H1 (cell line): ENCODE results near the gene CDK5RAP3.

Source experiments
- CEBPB ChIP-seq: IDR thresholded peaks from 2 replicates; pipeline ENCODE4 v1.6.1; 2012; ENCODE audit warnings: low read depth, low read length
- CTCF ChIP-seq, 3 experiments: IDR thresholded peaks; 1 replicate in 2 of 3; 2 replicates in 1 of 3; pipeline versions ENCODE4 v1.5.1 to v1.6.1; 2011; ENCODE audit warnings: low read length in 3 of 3, mild to moderate bottlenecking in 3 of 3, inconsistent platforms in 2 of 3, low read depth in 1 of 3, moderate library complexity in 1 of 3; ENCODE audit not compliant: insufficient read depth in 1 of 3; ENCODE audit errors: control extremely low read depth in 1 of 3
- EZH2 ChIP-seq: fragments of 200-600 bp; sonication (generic); IDR thresholded peaks from 2 replicates; pipeline ENCODE4 v1.7.1; 2012; ENCODE audit warnings: low read depth, mild to moderate bottlenecking, moderate library complexity, low read length, inconsistent platforms; ENCODE audit not compliant: severe bottlenecking
- POLR2A ChIP-seq, 2 experiments: IDR thresholded peaks; 1 replicate in 1 of 2; 2 replicates in 1 of 2; pipeline ENCODE4 v1.6.1; 2011; ENCODE audit warnings: low read depth in 2 of 2, low read length in 2 of 2, mild to moderate bottlenecking in 2 of 2; ENCODE audit errors: control extremely low read depth in 1 of 2
- RAD21 ChIP-seq, 2 experiments: IDR thresholded peaks in 1 of 2; conservative IDR thresholded peaks in 1 of 2; 2 replicates each; pipeline ENCODE4 v1.6.1; 2011; ENCODE audit warnings: low read depth in 2 of 2, low read length in 2 of 2, improper control_type of control experiment in 1 of 2, inconsistent platforms in 1 of 2, mild to moderate bottlenecking in 1 of 2, moderate library complexity in 1 of 2
- RFX5 ChIP-seq: IDR thresholded peaks from 2 replicates; pipeline ENCODE4 v1.6.1; 2011; ENCODE audit warnings: low read depth, low read length, improper control_type of control experiment, borderline replicate concordance
- RNF2 ChIP-seq: fragments of 200-900, 300-1000 bp; sonication (generic); IDR thresholded peaks from 2 replicates; pipeline ENCODE4 v1.7.1; 2016; ENCODE audit warnings: borderline replicate concordance, low read depth, mild to moderate bottlenecking, antibody characterized with exemption, low read length; ENCODE audit not compliant: poor library complexity, severe bottlenecking; ENCODE audit errors: missing control alignments
- RXRA ChIP-seq: IDR thresholded peaks from 2 replicates; pipeline ENCODE4 v1.6.1; 2011; ENCODE audit warnings: low read depth, mild to moderate bottlenecking, low read length, moderate library complexity; ENCODE audit not compliant: insufficient read depth

GRCh38 chr17:47931848-47932247 is 39.1 kb upstream of the CDK5RAP3 start:
- no peak for TF ChIP-seq POLR2A (IDR thresholded peaks at IDR 0.05; ENCODE audit: control extremely low read depth in 1 of 2, low read depth in 2 of 2, low read length in 2 of 2)
- TF ChIP-seq CEBPB, result no peak
- TF ChIP-seq RAD21 (IDR thresholded peaks at IDR 0.05 in 1 of 2, conservative IDR thresholded peaks at IDR 0.05 in 1 of 2; ENCODE audit: low read depth in 2 of 2, low read length in 2 of 2), result no peak
- no peak for TF ChIP-seq RNF2
- TF ChIP-seq RFX5, result no peak
- TF ChIP-seq CTCF (IDR thresholded peaks at IDR 0.05; ENCODE audit: control extremely low read depth in 1 of 3, insufficient read depth in 1 of 3, low read depth in 1 of 3, low read length in 3 of 3), result no peak
- TF ChIP-seq EZH2, result no peak
- TF ChIP-seq RXRA, result no peak
